ENCODE results near the gene XPR1.

Gene XPR1

DNA sequence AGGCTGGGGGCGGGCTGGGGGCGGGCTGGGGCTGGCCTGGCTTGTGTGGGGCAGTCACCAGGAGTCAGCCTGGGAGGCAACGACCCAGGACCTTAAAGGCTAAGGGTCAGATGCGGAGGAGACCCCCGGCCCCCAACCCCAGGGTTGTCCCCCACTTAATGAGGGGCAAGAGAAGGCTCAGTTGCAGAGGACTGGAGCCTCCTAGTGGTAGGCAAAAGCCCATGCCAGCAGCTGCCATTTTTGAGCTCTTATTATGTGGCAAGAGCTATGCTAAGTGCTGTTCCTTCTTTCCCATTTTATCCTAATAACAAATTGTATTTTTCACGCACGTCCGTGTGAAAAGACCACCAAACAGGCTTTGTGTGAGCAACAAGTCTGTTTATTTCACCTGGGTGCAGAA lies 288.9 kb downstream of the XPR1 start:
- peak overlapping the region; percentile 81 for H3K4me2 ChIP-seq (ENCODE audit: low read length)
- TF ChIP-seq, protein P1, sequence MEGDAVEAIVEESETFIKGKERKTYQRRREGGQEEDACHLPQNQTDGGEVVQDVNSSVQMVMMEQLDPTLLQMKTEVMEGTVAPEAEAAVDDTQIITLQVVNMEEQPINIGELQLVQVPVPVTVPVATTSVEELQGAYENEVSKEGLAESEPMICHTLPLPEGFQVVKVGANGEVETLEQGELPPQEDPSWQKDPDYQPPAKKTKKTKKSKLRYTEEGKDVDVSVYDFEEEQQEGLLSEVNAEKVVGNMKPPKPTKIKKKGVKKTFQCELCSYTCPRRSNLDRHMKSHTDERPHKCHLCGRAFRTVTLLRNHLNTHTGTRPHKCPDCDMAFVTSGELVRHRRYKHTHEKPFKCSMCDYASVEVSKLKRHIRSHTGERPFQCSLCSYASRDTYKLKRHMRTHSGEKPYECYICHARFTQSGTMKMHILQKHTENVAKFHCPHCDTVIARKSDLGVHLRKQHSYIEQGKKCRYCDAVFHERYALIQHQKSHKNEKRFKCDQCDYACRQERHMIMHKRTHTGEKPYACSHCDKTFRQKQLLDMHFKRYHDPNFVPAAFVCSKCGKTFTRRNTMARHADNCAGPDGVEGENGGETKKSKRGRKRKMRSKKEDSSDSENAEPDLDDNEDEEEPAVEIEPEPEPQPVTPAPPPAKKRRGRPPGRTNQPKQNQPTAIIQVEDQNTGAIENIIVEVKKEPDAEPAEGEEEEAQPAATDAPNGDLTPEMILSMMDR (IDR thresholded peaks at IDR 0.05; ENCODE audit: low read depth, low read length): peak; percentile 81
- TF ChIP-seq EZH2phosphoT487 (IDR thresholded peaks at IDR 0.05; ENCODE audit: low read depth): no peak
- peak overlapping the region; percentile 74 for H3K9ac ChIP-seq (ENCODE audit: low read length)
- H3K36me3 ChIP-seq (replicated peaks; ENCODE audit: low read depth, low read length): no peaks in the 10 kb centered on the region
- no peaks in the 10 kb centered on the region for H3K9me3 ChIP-seq (ENCODE audit: insufficient read depth, low read length)
- no peak overlapping the region for H2AFZ ChIP-seq (ENCODE audit: low read depth, low read length)
- H3K27me3 ChIP-seq (ENCODE audit: low read depth, low read length): no peaks in the 10 kb centered on the region
- peak overlapping the region; percentile 45 for H3K4me3 ChIP-seq (ENCODE audit: low read length)
- no peaks in the 10 kb centered on the region for H3K79me2 ChIP-seq (ENCODE audit: low read length)
- peak overlapping the region; percentile 75 for H3K27ac ChIP-seq (ENCODE audit: low read length)
- H3K4me1 ChIP-seq (ENCODE audit: low read length): peaks cover 85% of the 10 kb centered on the region
- no peaks in the 10 kb centered on the region for H4K20me1 ChIP-seq (ENCODE audit: insufficient read depth, low read length)

DNA sequence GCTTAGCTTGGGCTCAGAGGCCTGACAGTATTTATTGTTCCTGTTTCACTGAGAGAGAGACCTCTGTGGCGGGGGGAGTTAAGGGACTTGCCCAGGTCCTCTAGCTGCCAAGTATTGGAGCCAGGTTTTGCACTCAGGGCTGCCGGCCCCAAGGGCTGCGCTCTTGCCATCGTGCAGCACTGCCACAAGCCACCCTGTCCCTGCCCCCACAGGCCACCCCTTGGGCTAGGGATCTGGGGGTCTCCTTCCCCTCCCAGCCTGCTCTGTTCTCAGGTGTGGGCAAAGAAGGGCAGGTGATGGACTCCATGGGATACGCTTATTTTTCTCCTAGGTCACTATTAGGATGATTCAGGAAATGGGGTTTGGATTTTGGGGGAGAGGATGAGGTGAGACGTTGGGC lies 289.6 kb downstream of the XPR1 start:
- H3K4me2 ChIP-seq (ENCODE audit: low read length): peak overlapping the region; percentile 81
- H3K9ac ChIP-seq (ENCODE audit: low read length): peak overlapping the region; percentile 74

DNA sequence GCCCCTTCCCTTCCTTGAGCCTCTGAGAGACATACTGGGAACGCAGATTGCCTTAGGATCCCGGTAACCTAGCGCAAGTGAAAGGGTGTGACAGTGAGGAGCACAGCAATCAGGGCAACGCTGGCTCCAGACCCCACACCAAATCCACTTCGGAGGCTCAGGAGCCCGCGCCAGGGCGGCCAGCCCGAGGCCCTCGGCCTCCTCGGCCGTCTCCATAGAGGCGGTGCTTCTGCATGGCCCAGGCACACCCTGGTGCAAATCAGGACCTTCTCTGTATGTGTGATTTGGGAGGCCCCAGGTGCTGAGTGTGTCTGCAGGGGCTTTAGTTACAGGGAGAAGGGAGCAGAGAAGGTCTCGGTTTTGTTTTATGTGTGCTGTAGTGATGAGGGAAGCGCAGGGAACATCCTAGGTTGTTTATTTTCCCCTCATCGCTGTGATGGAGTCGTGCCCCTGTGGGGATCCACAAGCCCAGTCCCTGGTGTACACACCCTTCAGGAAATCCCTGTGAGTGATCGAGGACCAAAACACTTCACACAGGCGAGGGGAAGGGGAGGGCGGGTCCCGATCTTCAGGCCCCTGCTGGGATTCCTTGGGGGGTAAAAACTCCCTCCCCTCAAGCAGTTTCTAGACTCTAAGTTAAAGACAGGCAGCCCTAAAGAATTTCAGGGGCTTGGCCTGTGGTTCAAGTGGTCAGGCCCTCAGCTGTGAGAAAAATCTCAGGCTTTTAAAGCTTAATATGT lies 290.2 kb downstream of the XPR1 start:
- H3K4me2 ChIP-seq (ENCODE audit: low read length): peak overlapping the region; percentile 81
- no peak for TF ChIP-seq EZH2phosphoT487 (IDR thresholded peaks at IDR 0.05; ENCODE audit: low read depth)
- TF ChIP-seq, protein P1 (IDR thresholded peaks at IDR 0.05; ENCODE audit: low read depth, low read length): no peak
- peak overlapping the region; percentile 45 for H3K4me3 ChIP-seq (ENCODE audit: low read length)
- H3K9me3 ChIP-seq (ENCODE audit: insufficient read depth, low read length): no peaks in the 10 kb centered on the region
- no peaks in the 10 kb centered on the region for H4K20me1 ChIP-seq (ENCODE audit: insufficient read depth, low read length)
- peak overlapping the region; percentile 75 for H3K27ac ChIP-seq (ENCODE audit: low read length)
- no peaks in the 10 kb centered on the region for H3K27me3 ChIP-seq (ENCODE audit: low read depth, low read length)
- H2AFZ ChIP-seq (ENCODE audit: low read depth, low read length): 0 out of 2 replicates have a peak overlapping the region, but pooled peaks have one; percentile 9
- peaks cover 90% of the 10 kb centered on the region for H3K4me1 ChIP-seq (ENCODE audit: low read length)
- no peaks in the 10 kb centered on the region for H3K79me2 ChIP-seq (ENCODE audit: low read length)
- H3K9ac ChIP-seq (ENCODE audit: low read length): peak overlapping the region; percentile 74
- H3K36me3 ChIP-seq (replicated peaks; ENCODE audit: low read depth, low read length): no peaks in the 10 kb centered on the region

More for the DNA sequence above, 289.6 kb downstream of the XPR1 start:
- no peaks in the 10 kb centered on the region for H3K27me3 ChIP-seq (ENCODE audit: low read depth, low read length)
- H2AFZ ChIP-seq (ENCODE audit: low read depth, low read length): 0 out of 2 replicates have a peak overlapping the region, but pooled peaks have one; percentile 6
- no peaks in the 10 kb centered on the region for H3K9me3 ChIP-seq (ENCODE audit: insufficient read depth, low read length)
- H3K36me3 ChIP-seq (replicated peaks; ENCODE audit: low read depth, low read length): no peaks in the 10 kb centered on the region
- H4K20me1 ChIP-seq (ENCODE audit: insufficient read depth, low read length): no peaks in the 10 kb centered on the region
- no peaks in the 10 kb centered on the region for H3K79me2 ChIP-seq (ENCODE audit: low read length)
- peaks cover 91% of the 10 kb centered on the region for H3K4me1 ChIP-seq (ENCODE audit: low read length)
- peak overlapping the region; percentile 75 for H3K27ac ChIP-seq (ENCODE audit: low read length)
- TF ChIP-seq, protein P1 (IDR thresholded peaks at IDR 0.05; ENCODE audit: low read depth, low read length): no peak
- TF ChIP-seq EZH2phosphoT487 (IDR thresholded peaks at IDR 0.05; ENCODE audit: low read depth): no peak
- peak overlapping the region; percentile 45 for H3K4me3 ChIP-seq (ENCODE audit: low read length)

DNA sequence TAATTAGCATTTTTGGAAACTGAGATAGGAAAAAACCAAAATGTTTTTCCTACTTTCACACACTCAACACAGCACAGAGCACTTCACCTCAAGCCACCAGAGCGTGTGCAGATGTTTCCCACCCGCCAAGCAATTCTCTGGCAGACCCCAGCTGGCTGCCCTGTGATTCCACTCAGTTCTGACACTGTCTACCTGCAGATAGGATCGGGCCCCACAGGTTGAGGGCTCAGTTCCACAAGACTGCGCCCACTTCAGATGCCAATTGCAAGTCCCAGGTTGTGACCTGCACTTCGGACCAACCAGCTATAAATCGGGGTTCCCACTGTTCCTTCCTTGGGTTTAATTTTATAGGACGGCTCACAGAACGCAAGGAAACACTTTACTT lies 290.8 kb downstream of the XPR1 start:
- no peak for TF ChIP-seq EZH2phosphoT487 (IDR thresholded peaks at IDR 0.05; ENCODE audit: low read depth)
- TF ChIP-seq, protein P1 (IDR thresholded peaks at IDR 0.05; ENCODE audit: low read depth, low read length): no peak
- peak overlapping the region; percentile 74; the same call in 1 of the 2 replicates for H3K9ac ChIP-seq (ENCODE audit: low read length)
- H4K20me1 ChIP-seq (ENCODE audit: insufficient read depth, low read length): no peaks in the 10 kb centered on the region
- H3K36me3 ChIP-seq (replicated peaks; ENCODE audit: low read depth, low read length): no peaks in the 10 kb centered on the region
- peak overlapping the region; percentile 81 for H3K4me2 ChIP-seq (ENCODE audit: low read length)
- no peaks in the 10 kb centered on the region for H3K79me2 ChIP-seq (ENCODE audit: low read length)
- H3K4me1 ChIP-seq (ENCODE audit: low read length): peaks cover 85% of the 10 kb centered on the region
- peak overlapping the region; percentile 45 for H3K4me3 ChIP-seq (ENCODE audit: low read length)
- H3K27ac ChIP-seq (ENCODE audit: low read length): peak overlapping the region; percentile 75; the same call in 1 of the 2 replicates
- H3K27me3 ChIP-seq (ENCODE audit: low read depth, low read length): no peaks in the 10 kb centered on the region
- H2AFZ ChIP-seq (ENCODE audit: low read depth, low read length): 0 out of 2 replicates have a peak overlapping the region, but pooled peaks have one; percentile 9
- no peaks in the 10 kb centered on the region for H3K9me3 ChIP-seq (ENCODE audit: insufficient read depth, low read length)
